GM13976 (cell line): ENCODE measurements around the gene FRYL.

Experiments
- DNase-seq: peaks from one replicate; pipeline ENCODE4 v3.0.0; 2012; ENCODE audit warnings: low spot score
- CTCF ChIP-seq: IDR thresholded peaks from 2 replicates; pipeline ENCODE4 v1.5.1; 2012; ENCODE audit warnings: borderline replicate concordance, mild to moderate bottlenecking; ENCODE audit not compliant: insufficient read depth; ENCODE audit errors: extremely low read depth, missing control alignments, control extremely low read depth
- in situ Hi-C: fragments of 300-500 bp; cut with MboI; formaldehyde crosslinking; loops from one replicate; pipeline ENCODE4 v1.12.0; 2022; ENCODE audit warnings: low sequenced_read_pairs, mixed read lengths, inconsistent platforms; ENCODE audit not compliant: unreplicated experiment

The FRYL gene

GRCh38 chr4:48539597-48539996 lies 240.5 kb downstream of the FRYL start:
- no peak for DNase-seq
- in situ Hi-C loops = loop anchor here (25.0 kb wide), 2 partner anchors 227 to 402 kb away; partner anchors contain the start of gene TXK
- no peak for TF ChIP-seq CTCF

DNA sequence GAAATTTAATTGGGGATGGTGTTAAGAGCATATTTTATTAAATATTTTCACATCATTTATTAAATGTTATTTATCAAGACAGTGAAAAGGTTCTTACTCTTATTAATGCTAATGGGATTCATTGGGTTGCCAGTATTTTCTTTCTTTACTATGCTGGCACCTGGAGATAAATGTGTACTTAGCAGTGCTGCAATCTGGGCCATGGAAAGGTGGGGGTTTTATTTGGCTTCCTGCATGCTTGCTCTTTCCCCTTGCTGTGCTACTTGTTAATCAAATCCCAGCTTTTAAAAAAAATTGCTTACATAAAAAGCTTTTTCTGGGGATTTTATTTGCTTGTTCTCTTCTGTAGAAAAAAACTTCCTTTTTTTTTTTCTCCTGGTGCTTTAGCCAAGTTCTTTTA lies 241.7 kb downstream of the FRYL start:
- no peak for DNase-seq
- in situ Hi-C loops = loop anchor here (25.0 kb wide), 2 partner anchors 226 to 401 kb away; partner anchors contain the start of gene TXK
- no peak for TF ChIP-seq CTCF

- in situ Hi-C loops = loop anchor here (25.0 kb wide), 2 partner anchors 214 to 389 kb away; partner anchors contain the start of gene TXK
- no peak for TF ChIP-seq CTCF
These were observed 253.7 kb downstream of the FRYL start for GRCh38 chr4:48526406-48526805.

DNA sequence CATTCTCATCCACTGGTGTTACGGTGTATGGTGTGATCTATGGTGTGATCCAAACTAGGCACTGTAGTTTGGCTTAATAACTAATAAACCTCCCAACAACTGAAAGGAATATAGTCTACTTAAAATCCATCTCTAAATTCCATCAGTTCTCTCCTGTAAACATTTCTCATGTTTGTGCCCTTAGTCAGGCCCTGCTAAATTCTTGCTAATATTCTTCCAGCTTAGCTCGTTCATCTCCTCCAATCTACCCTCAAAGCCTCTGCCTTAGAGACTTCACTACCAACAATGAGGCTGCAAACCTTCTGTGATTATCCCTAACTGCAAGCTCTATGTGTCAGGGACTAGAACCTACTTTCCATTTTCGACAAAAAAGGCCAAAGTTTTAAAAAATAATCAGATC lies 261.9 kb downstream of the FRYL start:
- no peak for DNase-seq
- no peak for TF ChIP-seq CTCF
- in situ Hi-C loops = no loop called here

More at GRCh38 chr4:48526406-48526805, 253.7 kb downstream of the FRYL start:
- no peak for DNase-seq

- no peak for DNase-seq
- in situ Hi-C loops = no loop called here
- no peak for TF ChIP-seq CTCF
These were observed 270.5 kb downstream of the FRYL start for GRCh38 chr4:48509543-48509942.

- DNase-seq = no peak
- no peak for TF ChIP-seq CTCF
- in situ Hi-C loops = no loop called here
These were observed 273.4 kb downstream of the FRYL start for GRCh38 chr4:48506716-48507115.

- no peak for TF ChIP-seq CTCF
- DNase-seq = no peak
These were observed 275.7 kb downstream of the FRYL start for GRCh38 chr4:48504352-48504751.

More at GRCh38 chr4:48504352-48504751, 275.7 kb downstream of the FRYL start:
- in situ Hi-C loops = no loop called here
